Activated naive CD4-positive, alpha-beta T cell treated with anti-CD3 and anti-CD28 coated beads, Interleukin-2, amount 50 U/mL, for 16 hours (primary cell): ENCODE results near the gene NPPC.
"Not testable (repeated sequence)": the region's sequence is repeated elsewhere in the genome, so short reads cannot be mapped to it uniquely, and the experiment has no call there.

Experiments
- DNase-seq: peaks from one replicate; pipeline ENCODE4 v3.0.0-alpha.2; 2020

NPPC gene, protein sequence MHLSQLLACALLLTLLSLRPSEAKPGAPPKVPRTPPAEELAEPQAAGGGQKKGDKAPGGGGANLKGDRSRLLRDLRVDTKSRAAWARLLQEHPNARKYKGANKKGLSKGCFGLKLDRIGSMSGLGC

GRCh38 chr2:231926180-231926741, at the start of gene NPPC:
Gene NPPC (minus strand): TSS chr2:231926396. CDS start chr2:231926249, 147 bp downstream.
- peak; percentile 79 for DNase-seq

DNA sequence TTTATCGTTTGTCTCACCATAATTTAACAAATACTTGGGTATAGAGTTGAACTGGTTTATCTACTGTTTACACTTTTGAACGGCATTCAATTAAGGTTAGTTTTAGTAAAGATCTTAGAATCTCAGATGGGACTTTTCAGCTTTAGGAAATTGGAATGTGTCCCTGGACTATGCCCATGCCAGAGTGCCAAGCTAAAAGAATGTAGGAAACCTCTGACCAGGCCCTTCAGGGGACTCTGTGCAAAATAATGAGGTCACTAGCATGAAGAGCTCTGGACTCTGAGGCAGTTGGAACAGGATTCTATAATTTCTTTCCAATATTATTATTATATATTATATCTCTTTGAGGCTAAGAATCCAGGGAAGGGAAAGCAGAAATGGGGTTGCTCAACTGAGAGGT, 48.8 kb upstream of the NPPC start:
- no peak for DNase-seq

DNA sequence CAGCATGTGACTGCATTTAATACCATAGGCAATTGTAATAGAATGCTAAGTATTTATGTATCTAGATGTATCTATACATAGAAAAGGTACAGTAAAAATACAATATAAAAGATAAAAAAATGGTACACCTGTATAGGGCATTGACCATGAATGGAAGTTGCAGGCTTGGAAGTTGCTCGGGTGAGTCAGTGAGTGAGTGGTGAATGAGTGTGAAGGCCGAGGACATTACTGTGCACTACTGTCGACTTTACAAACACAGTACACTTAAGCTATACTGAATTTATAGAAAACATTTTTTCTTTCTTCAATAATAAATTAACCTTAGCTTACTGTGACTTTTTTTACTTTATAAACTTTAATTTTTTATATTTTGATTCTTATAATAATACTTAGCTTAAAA, 44.3 kb upstream of the NPPC start:
- DNase-seq: no peak

GRCh38 chr2:231968820-231969219, 42.6 kb upstream of the NPPC start:
- DNase-seq: no peak

DNA sequence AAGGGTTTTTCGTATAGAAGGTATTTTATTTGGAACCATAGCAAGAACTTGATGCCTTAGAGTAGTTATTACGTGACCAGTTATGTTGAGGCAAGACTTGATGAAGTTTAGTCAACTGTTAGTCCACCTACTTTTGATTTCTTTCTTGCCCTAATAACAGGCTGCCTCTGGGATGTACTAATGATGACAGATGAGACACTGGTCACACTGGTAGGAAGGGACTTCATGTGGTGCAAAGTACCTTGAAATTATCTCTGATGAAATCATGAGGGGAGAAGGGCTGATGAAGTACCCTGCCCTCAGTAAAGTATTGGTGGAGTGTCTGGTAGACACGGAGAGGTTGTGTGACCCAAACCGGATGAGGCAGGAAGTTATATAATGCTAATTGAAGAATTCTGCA, 40.7 kb upstream of the NPPC start:
- DNase-seq: no peak

GRCh38 chr2:231965102-231965501, 38.9 kb upstream of the NPPC start:
- DNase-seq: no peak

GRCh38 chr2:231961349-231962166, 35.4 kb upstream of the NPPC start, which contains the start of gene DIS3L2:
Gene DIS3L2 (plus strand): TSS chr2:231961713. CDS start chr2:232014928, 53,215 bp downstream.
- peak; percentile 83 for DNase-seq

DNA sequence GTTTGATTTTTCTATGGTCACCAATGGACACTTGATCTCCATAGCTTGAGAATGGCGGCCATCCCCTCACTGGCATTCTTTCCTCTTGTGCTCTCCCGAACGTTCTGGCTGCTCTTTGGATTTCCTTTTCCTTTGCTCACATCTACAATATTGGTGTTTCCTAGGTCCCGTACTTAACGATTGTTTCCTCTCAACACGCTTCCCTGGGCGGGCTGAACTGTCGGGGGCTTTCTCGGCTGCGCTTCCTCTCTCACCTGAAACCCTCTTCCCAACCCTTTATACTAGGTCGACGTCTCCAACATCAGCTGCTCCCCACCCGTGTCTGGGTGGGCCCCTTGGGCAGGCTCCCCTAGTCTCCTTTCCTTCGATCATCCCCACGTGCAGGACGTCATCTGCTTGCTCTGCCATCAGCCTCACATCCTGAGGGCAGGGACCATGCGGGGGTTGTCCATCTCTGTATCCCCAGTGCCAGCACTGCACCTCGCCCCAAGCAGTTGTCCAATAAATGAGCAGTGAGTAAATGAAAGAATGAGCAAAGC, 34.7 kb upstream of the NPPC start:
- no peak for DNase-seq

DNA sequence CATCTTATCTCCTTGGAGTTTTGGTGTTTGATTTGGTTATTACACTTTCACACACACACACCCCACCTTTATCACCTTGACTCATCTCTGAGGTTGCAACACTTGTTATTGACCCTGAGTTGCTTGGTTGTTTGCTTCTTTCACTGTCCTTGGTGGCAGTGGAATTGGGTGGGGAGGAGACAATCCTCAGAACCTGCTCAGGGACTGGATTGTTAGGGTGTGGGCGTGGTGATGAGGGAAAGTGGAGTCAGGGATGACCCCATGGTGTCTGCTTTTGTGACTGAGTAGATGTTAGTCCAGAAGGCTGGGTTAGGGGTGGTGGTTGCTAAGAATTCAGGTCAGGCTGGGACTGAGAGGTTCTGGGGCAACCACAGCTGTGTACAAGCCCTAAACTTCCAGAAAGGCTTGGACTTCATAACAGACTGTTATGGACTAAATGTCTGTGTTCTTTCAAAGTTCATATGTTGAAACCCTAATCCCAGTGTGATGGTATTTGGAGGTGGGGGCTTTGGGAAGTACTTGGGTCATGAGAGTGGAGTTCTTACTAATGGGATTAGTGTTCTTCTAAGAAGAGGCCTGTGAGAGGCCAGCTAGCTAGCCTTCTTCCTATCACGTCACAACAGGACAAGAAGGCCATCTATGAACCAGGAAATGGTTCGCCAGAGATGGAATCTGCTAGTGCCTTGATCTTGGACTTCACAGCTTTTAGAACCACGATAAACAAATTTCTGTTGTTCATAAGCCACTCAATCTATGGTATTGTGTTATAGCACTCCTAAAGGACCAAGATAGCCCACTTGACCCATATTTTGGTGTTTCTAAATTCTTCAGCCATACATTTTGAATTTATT, 31.9 kb upstream of the NPPC start:
- DNase-seq: no peak

- DNase-seq: no peak
Measured at GRCh38 chr2:231955758-231956472, 29.7 kb upstream of the NPPC start.

GRCh38 chr2:231951452-231952035, 25.3 kb upstream of the NPPC start:
- DNase-seq: no peak

GRCh38 chr2:231947694-231948093, 21.5 kb upstream of the NPPC start:
- no peak for DNase-seq

GRCh38 chr2:231947112-231947511, 20.9 kb upstream of the NPPC start:
- DNase-seq: not testable (repeated sequence)

GRCh38 chr2:231946241-231946814, 20.1 kb upstream of the NPPC start:
- no peak for DNase-seq

GRCh38 chr2:231942180-231942579, 16.0 kb upstream of the NPPC start:
- DNase-seq: no peak

DNA sequence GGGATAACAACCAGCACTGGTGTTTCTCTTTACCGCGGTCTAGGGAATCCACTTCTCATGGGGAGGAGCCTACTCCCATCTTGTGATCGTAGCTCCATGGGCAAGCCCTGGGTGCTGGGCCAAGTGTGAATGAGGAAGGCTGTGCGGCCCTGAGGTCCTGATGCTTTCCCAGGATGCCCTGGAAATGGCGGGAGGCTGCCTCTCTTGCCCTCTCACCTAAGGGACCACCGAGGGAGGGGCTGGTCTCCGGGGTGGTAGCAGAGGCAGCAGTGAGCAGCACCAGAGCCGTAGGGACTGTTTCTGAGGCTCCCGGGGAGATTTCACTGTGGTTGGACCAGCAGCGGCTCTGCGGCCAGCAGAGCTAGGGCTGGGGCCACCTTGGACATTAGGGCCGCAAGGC, 15.5 kb upstream of the NPPC start:
- DNase-seq: no peak

GRCh38 chr2:231940795-231941194, 14.6 kb upstream of the NPPC start:
- DNase-seq: no peak

GRCh38 chr2:231939022-231939421, 12.8 kb upstream of the NPPC start:
- no peak for DNase-seq

GRCh38 chr2:231937057-231937456, 10.9 kb upstream of the NPPC start:
- no peak for DNase-seq

- DNase-seq: no peak
Measured at GRCh38 chr2:231936491-231936890, 10.3 kb upstream of the NPPC start.

- DNase-seq: no peak
Measured at GRCh38 chr2:231935815-231936214, 9.6 kb upstream of the NPPC start.

DNA sequence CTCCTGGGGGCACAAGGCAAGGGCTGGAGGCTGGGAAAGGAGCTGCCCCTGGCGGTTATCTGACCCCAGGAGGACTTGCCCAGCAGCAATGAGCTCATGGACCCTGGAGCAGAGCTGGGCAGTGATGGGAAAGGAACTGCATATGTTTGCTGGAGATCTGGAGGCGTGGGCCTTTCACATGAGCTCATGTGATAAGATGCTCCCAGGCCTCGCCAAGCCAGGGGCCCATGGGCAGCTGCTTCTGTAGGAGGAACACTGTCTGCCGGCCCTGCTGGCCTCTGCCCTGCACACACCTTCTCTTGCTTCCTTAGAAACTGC, 9.0 kb upstream of the NPPC start:
- no peak for DNase-seq
